Left lung (tissue), 10 donors: Measurements from ENCODE around the gene MTHFD1L. TPM values are rescaled to one million over a fixed set of nuclear protein-coding genes. Genes with fewer than 3 reads are reported as not detected.

Experiments
- ATAC-seq: fragments of 200-7000 bp; cut with Tn5 transposase; one replicate; pipeline ENCODE4 v1.9.1; 2020; ENCODE audit warnings: moderate library complexity
- DNase-seq, 4 donors: peaks; one replicate each; pipeline ENCODE4 v3.0.0-alpha.2; 2013 to 2020
- H3K27ac ChIP-seq, 2 donors: fragments of 200-600 bp; sonication (generic) in 1 of 2; one replicate each; pipeline versions ENCODE4 v1.5.0 to v1.8.0; 2020 to 2021
- H3K27me3 ChIP-seq, 2 donors: fragments of 200-600 bp; sonication (generic) in 1 of 2; one replicate each; pipeline versions ENCODE4 v1.5.0 to v1.8.0; 2020 to 2021
- H3K36me3 ChIP-seq, 2 donors: fragments of 200-600 bp; sonication (generic) in 1 of 2; one replicate each; pipeline versions ENCODE4 v1.5.0 to v1.8.0; 2020 to 2021
- H3K4me1 ChIP-seq, 2 donors: fragments of 200-600 bp; one replicate each; pipeline ENCODE4 v1.8.0; 2021
- H3K4me3 ChIP-seq, 2 donors: fragments of 200-600 bp; sonication (generic) in 1 of 2; one replicate each; pipeline versions ENCODE4 v1.5.0 to v1.8.0; 2020 to 2021; ENCODE audit warnings: mild to moderate bottlenecking in 1 of 2
- H3K9me3 ChIP-seq, 2 donors: fragments of 200-600 bp; sonication (generic) in 1 of 2; one replicate each; pipeline versions ENCODE4 v1.5.0 to v1.8.0; 2020 to 2021
- CTCF ChIP-seq, 2 donors: fragments of 200-600 bp; sonication (generic) in 1 of 2; IDR thresholded peaks; one replicate each; pipeline versions ENCODE4 v1.5.0 to v1.8.0; 2021; ENCODE audit warnings: antibody characterized with exemption in 2 of 2
- intact Hi-C, 2 donors: fragments of 100-400 bp; cut with DNase I; formaldehyde crosslinking; loops; one replicate each; pipeline versions ENCODE4 v1.11.2 to v1.14.2; 2022
- polyA plus RNA-seq, 6 donors: library from polyadenylated mRNA; unstranded; fragments of 120-200 nt; gene quantifications; one replicate each; pipeline ENCODE4 v1.2.1, GENCODE V29; 2013; ENCODE audit not compliant: insufficient read length in 6 of 6
- total RNA-seq, 2 donors: library from RNA; stranded (reverse); fragmentation: NEBNext Ultra II Directional; extraction: Animal tissue kit (Norgen Biotek cat#: 25700); gene quantifications; one replicate each; pipeline ENCODE4 v1.2.1, GENCODE V29; 2021
- donor health status: DM: no; HTN: yes; CAD: no.
- donor health status: DM: no; HTN: no; CAD: no.

The MTHFD1L gene
- total and polyA plus RNA-seq, 8 donors = 11.9 to 38.2 (median 16.0) TPM

GRCh38 chr6:151137542-151137941 lies 272.0 kb downstream of the MTHFD1L start:
- H3K27ac ChIP-seq = no peak overlapping the region
- H3K4me3 ChIP-seq = no peak overlapping the region
- no peak for ATAC-seq
- no peaks in the 10 kb centered on the region for H3K9me3 ChIP-seq
- H3K36me3 ChIP-seq = no peaks in the 10 kb centered on the region
- no peak for TF ChIP-seq CTCF (IDR thresholded peaks at IDR 0.05)
- intact Hi-C loops = no loop called here
- DNase-seq = no peak
- peaks cover 0 to 5% of the 10 kb centered on the region in 2 donors for H3K4me1 ChIP-seq
- no peaks in the 10 kb centered on the region for H3K27me3 ChIP-seq

GRCh38 chr6:151139524-151139923 lies 274.0 kb downstream of the MTHFD1L start:
- Histone ChIP-seq H3K27me3 (no peaks in the 10 kb centered on the region), H3K4me3 (no peak overlapping the region), H3K36me3 (no peaks in the 10 kb centered on the region), H3K4me1 (peaks cover 0 to 5% of the 10 kb centered on the region in 2 donors), H3K27ac (no peak overlapping the region), H3K9me3 (no peaks in the 10 kb centered on the region)
- no peak for TF ChIP-seq CTCF (IDR thresholded peaks at IDR 0.05)
- no peak for ATAC-seq
- DNase-seq = no peak
- intact Hi-C loops = no loop called here

DNA sequence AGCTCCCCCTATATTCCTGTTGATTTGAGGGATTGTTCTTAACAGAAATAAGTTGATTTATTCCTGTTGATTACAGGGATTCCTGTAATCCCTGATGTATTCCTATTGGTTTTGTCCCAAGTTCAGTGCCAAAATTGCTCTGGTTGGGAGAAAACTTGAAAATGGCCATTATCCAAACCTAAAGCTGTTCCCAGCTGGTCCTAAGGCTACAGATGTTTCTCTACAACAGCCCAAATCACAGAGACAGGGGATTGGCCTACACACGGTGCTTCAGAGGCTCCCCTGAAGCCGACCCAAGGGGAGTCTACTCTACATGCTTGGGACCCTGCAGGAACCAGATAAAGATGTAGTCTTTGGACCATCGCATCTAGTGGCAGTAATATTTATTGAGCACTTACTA lies 275.3 kb downstream of the MTHFD1L start:
- H3K9me3 ChIP-seq = no peaks in the 10 kb centered on the region
- intact Hi-C loops = no loop called here
- H3K27ac ChIP-seq = no peak overlapping the region
- no peaks in the 10 kb centered on the region for H3K27me3 ChIP-seq
- no peak overlapping the region for H3K4me3 ChIP-seq
- peak in 2 of 4 donors; percentile 80 to 86 for DNase-seq
- no peak for TF ChIP-seq CTCF (IDR thresholded peaks at IDR 0.05)
- peaks cover 0 to 5% of the 10 kb centered on the region in 2 donors for H3K4me1 ChIP-seq
- no peak for ATAC-seq
- no peaks in the 10 kb centered on the region for H3K36me3 ChIP-seq

DNA sequence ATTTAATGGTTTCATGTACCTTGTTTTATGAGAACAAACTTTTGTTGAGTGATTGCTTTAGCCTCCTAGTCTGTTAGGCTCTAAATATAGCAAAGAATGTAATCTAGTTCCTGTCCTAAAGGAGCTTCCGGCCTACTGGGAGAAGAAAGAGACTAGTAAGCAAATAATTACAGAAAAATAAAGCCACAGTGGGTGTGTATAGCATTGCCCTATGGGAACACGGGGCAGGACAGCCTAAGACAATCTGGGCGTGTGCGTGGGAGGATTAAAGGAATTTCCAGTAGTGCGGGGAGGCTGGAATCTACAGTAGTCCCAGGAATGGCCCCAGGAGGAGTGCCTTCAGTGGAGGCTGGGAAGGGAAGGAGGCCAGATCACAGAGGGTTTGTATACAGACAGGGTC lies 276.2 kb downstream of the MTHFD1L start:
- H3K27ac ChIP-seq = peak overlapping the region in 1 of 2 donors; percentile 2
- no peak overlapping the region for H3K4me3 ChIP-seq
- ATAC-seq (peak; percentile 46), DNase-seq (no peak)
- intact Hi-C loops = no loop called here
- H3K4me1 ChIP-seq = peaks cover 0 to 5% of the 10 kb centered on the region in 2 donors
- H3K9me3 ChIP-seq = no peaks in the 10 kb centered on the region
- H3K27me3 ChIP-seq = no peaks in the 10 kb centered on the region
- TF ChIP-seq CTCF (IDR thresholded peaks at IDR 0.05) = no peak
- no peaks in the 10 kb centered on the region for H3K36me3 ChIP-seq

GRCh38 chr6:151142676-151143075 lies 277.2 kb downstream of the MTHFD1L start:
- no peak for TF ChIP-seq CTCF (IDR thresholded peaks at IDR 0.05)

More at GRCh38 chr6:151142676-151143075, 277.2 kb downstream of the MTHFD1L start:
- H3K27me3 ChIP-seq = no peaks in the 10 kb centered on the region
- no peak overlapping the region for H3K4me3 ChIP-seq
- intact Hi-C loops = no loop called here
- no peak overlapping the region for H3K27ac ChIP-seq
- H3K36me3 ChIP-seq = no peaks in the 10 kb centered on the region
- ATAC-seq (no peak), DNase-seq (no peak)
- peaks cover 0 to 5% of the 10 kb centered on the region in 2 donors for H3K4me1 ChIP-seq
- H3K9me3 ChIP-seq = no peaks in the 10 kb centered on the region
